K562 (cell line): ENCODE measurements around the gene NUDT22. TPM values are rescaled to one million over a fixed set of nuclear protein-coding genes. Genes with fewer than 3 reads are reported as not detected.

Source experiments
- ATAC-seq: fragments of 200-7000 bp; cut with Tn5 transposase; 3 replicates; pipeline ENCODE4 v1.9.1; 2020; ENCODE audit warnings: moderate library complexity
- BruUV-seq: library from RNA; stranded (reverse); fragments of 400-500 nt; replicated peaks from 2 replicates; lab custom pipeline; 2021; lab: Mats Ljungman, UMichigan
- CTCF ChIA-PET: fragments of 300-600 bp; formaldehyde crosslinking; extraction: SDS; loops from one replicate; lab custom pipeline; 2021; ENCODE audit warnings: low intra/inter-chr PET ratio; lab: Yijun Ruan, JAX
- POLR2A ChIA-PET: fragments of 300-600, 350-650 bp; sonication (Branson Sonifier 250); formaldehyde crosslinking; extraction: SDS; loops from one replicate; lab custom pipeline; 2021; ENCODE audit warnings: antibody characterized with exemption, inconsistent platforms; lab: Yijun Ruan, JAX
- DNase-seq, 4 experiments: peaks; one replicate each; pipeline versions ENCODE4 v3.0.0 to v3.0.0-alpha.2; 2011 to 2018; ENCODE audit warnings: low spot score in 3 of 4, mixed read lengths in 3 of 4; ENCODE audit errors: extremely low read depth in 1 of 4
- FAIRE-seq: peaks from 2 replicates; lab custom pipeline; 2011; peaks lifted over from hg19 to GRCh38; lab: Jason Lieb, UNC
- H2AFZ ChIP-seq: 2 replicates; pipeline ENCODE4 v1.6.0; 2011; ENCODE audit warnings: low read depth, low read length, control low read depth, inconsistent platforms
- H3K27ac ChIP-seq: fragments of 200-600 bp; 3 replicates; pipeline ENCODE4 v1.8.0; 2011; ENCODE audit warnings: low read depth, mild to moderate bottlenecking, control low read depth, inconsistent platforms, low read length, moderate library complexity, mixed read lengths; ENCODE audit errors: extremely low read depth
- H3K27me3 ChIP-seq, 2 experiments: fragments of 300-600 bp in 1 of 2; 2 replicates in 1 of 2; 3 replicates in 1 of 2; pipeline versions ENCODE4 v1.6.0 to v1.8.0; 2011; ENCODE audit warnings: inconsistent platforms in 2 of 2, low read length in 2 of 2, mild to moderate bottlenecking in 1 of 2, mixed read lengths in 1 of 2, moderate library complexity in 1 of 2; ENCODE audit not compliant: control insufficient read depth in 2 of 2, insufficient read depth in 2 of 2
- H3K36me3 ChIP-seq: fragments of 300-600 bp; 3 replicates; pipeline ENCODE4 v1.8.0; 2011; ENCODE audit warnings: mild to moderate bottlenecking, low read length, inconsistent platforms; ENCODE audit not compliant: control insufficient read depth, insufficient read depth
- H3K4me1 ChIP-seq, 2 experiments: fragments of 200-600 bp in 1 of 2; replicated peaks in 1 of 2; 2 replicates in 1 of 2; 3 replicates in 1 of 2; pipeline versions ENCODE4 v1.5.1 to v1.8.0; 2011; ENCODE audit warnings: inconsistent platforms in 2 of 2, low read length in 2 of 2, mild to moderate bottlenecking in 1 of 2, mixed read lengths in 1 of 2, moderate library complexity in 1 of 2; ENCODE audit not compliant: control insufficient read depth in 2 of 2, insufficient read depth in 2 of 2
- H3K4me2 ChIP-seq: 2 replicates; pipeline ENCODE4 v1.6.1; 2011; ENCODE audit warnings: low read length, control low read depth, inconsistent platforms, mixed read lengths; ENCODE audit not compliant: insufficient read depth
- H3K4me3 ChIP-seq: fragments of 200-600 bp; sonication (generic), shearing (Covaris generic); 2 replicates; pipeline ENCODE4 v1.5.1; 2016; ENCODE audit warnings: control low read depth, inconsistent platforms
- H3K79me2 ChIP-seq: fragments of 200-600 bp; 3 replicates; pipeline ENCODE4 v1.8.0; 2011; ENCODE audit warnings: low read length, inconsistent platforms; ENCODE audit not compliant: control insufficient read depth, insufficient read depth
- H3K9ac ChIP-seq, 2 experiments: 2 replicates each; pipeline versions ENCODE4 v1.6.0 to v1.6.1; 2011; ENCODE audit warnings: low read depth in 2 of 2, low read length in 2 of 2, control low read depth in 1 of 2, inconsistent platforms in 1 of 2, mild to moderate bottlenecking in 1 of 2, mixed read lengths in 1 of 2; ENCODE audit not compliant: insufficient read depth in 1 of 2
- H3K9me1 ChIP-seq: one replicate; pipeline ENCODE4 v1.6.0; 2011; ENCODE audit warnings: inconsistent platforms, mild to moderate bottlenecking, low read length, moderate library complexity; ENCODE audit not compliant: control insufficient read depth, insufficient read depth
- H3K9me3 ChIP-seq: replicated peaks from 2 replicates; pipeline ENCODE4 v1.5.1; 2011; ENCODE audit warnings: low read depth, low read length, inconsistent platforms; ENCODE audit not compliant: control insufficient read depth, insufficient read depth
- H4K20me1 ChIP-seq: replicated peaks from 2 replicates; pipeline ENCODE4 v1.6.1; 2011; ENCODE audit warnings: low read length, inconsistent platforms, mixed read lengths; ENCODE audit not compliant: control insufficient read depth, insufficient read depth
- CHD1 ChIP-seq: fragments of 200-600 bp; sonication (generic); IDR thresholded peaks from one replicate; pipeline ENCODE4 v1.6.1; 2012; ENCODE audit warnings: mild to moderate bottlenecking, moderate library complexity, low read length, inconsistent platforms
- EZH2 ChIP-seq: IDR thresholded peaks from 2 replicates; pipeline ENCODE4 v1.6.1; 2012; ENCODE audit warnings: low read depth, mild to moderate bottlenecking, inconsistent platforms, low read length, borderline replicate concordance
- MEF2D ChIP-seq: conservative IDR thresholded peaks from 2 replicates; pipeline ENCODE4 v1.6.1; 2016; ENCODE audit warnings: low read depth, missing genetic modification characterization, missing compliant biosample characterization
- POLR2G ChIP-seq: fragments of 200-400 bp; formaldehyde crosslinking; IDR thresholded peaks from 2 replicates; pipeline ENCODE4 v1.6.1; 2017; ENCODE audit warnings: low read depth, mild to moderate bottlenecking, antibody characterized with exemption, low read length, moderate library complexity
- PPARD ChIP-seq: fragments of 250-450 bp; sonication (Bioruptor Pico); IDR thresholded peaks from 2 replicates; pipeline ENCODE4 v1.8.0; 2022; ENCODE audit warnings: inconsistent platforms, mild to moderate bottlenecking, moderate library complexity
- RBFOX2 ChIP-seq: fragments of 200-400 bp; formaldehyde crosslinking; IDR thresholded peaks from 2 replicates; pipeline ENCODE4 v1.6.1; 2017; ENCODE audit warnings: low read depth, mild to moderate bottlenecking, low read length, moderate library complexity
- STAG1 ChIP-seq: sonication (generic); formaldehyde crosslinking; IDR thresholded peaks from 2 replicates; pipeline ENCODE4 v1.5.0; 2020; ENCODE audit warnings: missing genetic modification reagents, borderline replicate concordance
- STAT5A ChIP-seq: IDR thresholded peaks from 2 replicates; pipeline ENCODE4 v1.6.1; 2012; ENCODE audit warnings: low read length, inconsistent platforms, borderline replicate concordance
- YY1 ChIP-seq, 3 experiments: IDR thresholded peaks; 2 replicates each; pipeline ENCODE4 v1.6.1; 2011; ENCODE audit warnings: low read length in 2 of 3, mild to moderate bottlenecking in 2 of 3, moderate library complexity in 2 of 3, borderline replicate concordance in 1 of 3, control low read depth in 1 of 3, low read depth in 1 of 3; ENCODE audit not compliant: insufficient read depth in 3 of 3, insufficient replicate concordance in 2 of 3, control insufficient read depth in 1 of 3, insufficient read length in 1 of 3; ENCODE audit errors: extremely low read depth in 1 of 3
- ZBTB11 ChIP-seq, 3 experiments: fragments of 200-800 bp in 1 of 3; fragments of 250-450 bp in 1 of 3; fragments of 450-650 bp in 1 of 3; sonication (Bioruptor Pico) in 1 of 3; sonication (Bioruptor generic) in 1 of 3; formaldehyde crosslinking in 1 of 3; IDR thresholded peaks; 2 replicates each; pipeline versions ENCODE4 v1.6.1 to v1.8.0; 2016 to 2022; ENCODE audit warnings: mild to moderate bottlenecking in 2 of 3, missing genetic modification characterization in 2 of 3, missing compliant biosample characterization in 1 of 3, moderate library complexity in 1 of 3
- ZNF263 ChIP-seq: sonication (generic); formaldehyde crosslinking; IDR thresholded peaks from 2 replicates; pipeline ENCODE4 v1.8.0; 2022; ENCODE audit warnings: mild to moderate bottlenecking, missing genetic modification reagents, borderline replicate concordance
- ZNF639 ChIP-seq, 2 experiments: fragments of 200-800 bp in 1 of 2; sonication (Bioruptor generic) in 1 of 2; sonication (generic) in 1 of 2; formaldehyde crosslinking in 1 of 2; IDR thresholded peaks in 1 of 2; conservative IDR thresholded peaks in 1 of 2; 2 replicates each; pipeline versions ENCODE4 v1.5.0 to v1.6.1; 2016 to 2020; ENCODE audit warnings: missing compliant biosample characterization in 1 of 2, missing genetic modification characterization in 1 of 2, missing genetic modification reagents in 1 of 2
- WGBS: fragments of 100-300 bp; shearing (Covaris generic); methylation state at CpG from one replicate; pipeline ENCODE4 v1.1.6; 2016; ENCODE audit warnings: low coverage, mixed read lengths; ENCODE audit not compliant: insufficient coverage; ENCODE audit errors: missing lambda C conversion rate; 5-methylcytosine and 5-hydroxymethylcytosine counted together
- in situ Hi-C: fragments of 300-500 bp; cut with MboI; formaldehyde crosslinking; loops from 4 replicates; pipeline ENCODE4 v1.15.0; 2018; ENCODE audit warnings: inconsistent platforms, mixed read lengths
- intact Hi-C: fragments of 100-400 bp; cut with micrococcal nuclease; formaldehyde crosslinking; loops from 2 replicates; pipeline ENCODE4 v1.14.2; 2022
- polyA plus RNA-seq, 8 experiments: library from polyadenylated mRNA; depleted of rRNA in 4 of 8; stranded (reverse) in 5 of 8; unstranded in 3 of 8; fragments of >200 nt; fragmentation: Nextera tagmentation in 2 of 8; fragmentation: Illumina TruSeq in 1 of 8; extraction: Ambion mirVana in 2 of 8; extraction: Trizol in 1 of 8; gene quantifications; 2 replicates each; pipeline versions ENCODE4 v1.2.1 to v1.2.3, GENCODE V29; 2011 to 2014; ENCODE audit warnings: inconsistent platforms in 1 of 8, missing spikeins in 1 of 8
- total RNA-seq, 7 experiments: library from RNA; depleted of rRNA in 6 of 7; stranded (reverse); fragments of >200 nt in 6 of 7; fragmentation: Illumina TruSeq in 2 of 7; extraction: Trizol in 2 of 7; gene quantifications; 2 replicates each; pipeline versions ENCODE4 v1.2.1 to v1.2.3, GENCODE V29; 2011 to 2021; ENCODE audit warnings: low replicate concordance in 1 of 7

Gene NUDT22
- total and polyA plus RNA-seq, 9 of the 15 experiments (the other 6 are each of a cell fraction or from before 2014, with no cell fraction given), result 6.3 to 92.6 (median 37.4) TPM

GRCh38 chr11:64245797-64246620, 19.9 kb downstream of the NUDT22 start:
- H4K20me1 ChIP-seq, result 0 out of 2 replicates have a peak, but pooled peaks cover 3% of the 10 kb centered on the region
- peak overlapping the region; percentile 99 for H3K4me2 ChIP-seq
- no TSS peak for BruUV-seq
- no peak for FAIRE-seq
- DNase-seq, result peak; percentile 47 to 85 (median 62)
- 0 out of 2 replicates have a peak overlapping the region, but pooled peaks have one; percentile 8 for H2AFZ ChIP-seq
- ChIA-PET CTCF (no interaction called here), POLR2A (interaction anchor here (0.7 to 7.8 kb wide), 10 partner anchors 10 to 1874 kb away, joined by 3 to 58 read pairs (median 4); partner anchors contain the start of genes FERMT3, STIP1 and VEGFB)
- peak overlapping the region; percentile 98 for H3K4me3 ChIP-seq
- peaks cover 49% of the 10 kb centered on the region for H3K79me2 ChIP-seq
- H3K9me1 ChIP-seq, result no peaks in the 10 kb centered on the region
- in situ Hi-C loops, result no loop called here
- no peaks in the 10 kb centered on the region for H3K9me3 ChIP-seq
- H3K4me1 ChIP-seq, result peaks cover 41 to 90% of the 10 kb centered on the region in 2 experiments
- intact Hi-C loops, result loop anchor here (2.0 to 10.0 kb wide), 3 partner anchors 23 to 59 kb away; partner anchors contain the start of genes CATSPERZ, ESRRA and FERMT3
- H3K27me3 ChIP-seq, result no peaks in the 10 kb centered on the region
- ATAC-seq, result no peak
- WGBS, result under 1% methylated on average over 43 of the region's 46 CpGs
- peak overlapping the region; percentile 95 to 98 for H3K9ac ChIP-seq
- H3K27ac ChIP-seq, result peak overlapping the region; percentile 98
- peaks cover 37% of the 10 kb centered on the region for H3K36me3 ChIP-seq
- TF ChIP-seq RBFOX2 (peak; percentile 83), ZNF639 (CRISPR knock-in tag; conservative IDR thresholded peaks at IDR 0.05 in 1 of 2, IDR thresholded peaks at IDR 0.05 in 1 of 2) (no peak), ZNF263 (CRISPR knock-in tag) (no peak), STAT5A (no peak), PPARD (no peak), CHD1 (no peak), POLR2G (peak; percentile 89), YY1 (IDR thresholded peaks at IDR 0.05; ENCODE audit: borderline replicate concordance in 1 of 3, control insufficient read depth in 1 of 3, extremely low read depth in 1 of 3, insufficient read depth in 3 of 3, insufficient read length in 1 of 3, insufficient replicate concordance in 2 of 3, low read depth in 1 of 3, low read length in 2 of 3) (peak in 2 of 3 experiments; percentile 62 to 80), EZH2 (no peak), MEF2D (tag) (no peak), STAG1 (CRISPR knock-in tag) (no peak), ZBTB11 (CRISPR knock-in tag; IDR thresholded peaks at IDR 0.05) (no peak)
